HEK293 (cell line): ENCODE results near the gene LRBA.

ENCODE experiments used
- ATF2 ChIP-seq: fragments of 450-650 bp; formaldehyde crosslinking; IDR thresholded peaks from 2 replicates; pipeline ENCODE4 v1.5.1; 2016; ENCODE audit warnings: missing biosample characterization, missing genetic modification characterization, low read depth
- BCL11A ChIP-seq: fragments of 450-650 bp; formaldehyde crosslinking; IDR thresholded peaks from 2 replicates; pipeline ENCODE4 v1.5.1; 2016; ENCODE audit warnings: low read depth, missing biosample characterization, missing genetic modification characterization
- GLI2 ChIP-seq: fragments of 450-650 bp; formaldehyde crosslinking; IDR thresholded peaks from 2 replicates; pipeline ENCODE4; 2017; ENCODE audit warnings: missing biosample characterization, missing genetic modification characterization, low read depth, borderline replicate concordance
- GLIS2 ChIP-seq: fragments of 450-650 bp; formaldehyde crosslinking; IDR thresholded peaks from 2 replicates; pipeline ENCODE4 v1.5.1; 2016; ENCODE audit warnings: missing biosample characterization, missing genetic modification characterization
- HIC1 ChIP-seq: fragments of 450-650 bp; formaldehyde crosslinking; IDR thresholded peaks from 2 replicates; pipeline ENCODE4 v1.5.1; 2016; ENCODE audit warnings: missing biosample characterization, missing genetic modification characterization
- IKZF3 ChIP-seq: fragments of 450-650 bp; IDR thresholded peaks from 2 replicates; pipeline ENCODE4 v1.5.0; 2018; ENCODE audit warnings: missing biosample characterization, mild to moderate bottlenecking, missing genetic modification characterization, moderate library complexity
- KLF8 ChIP-seq: fragments of 450-650 bp; formaldehyde crosslinking; IDR thresholded peaks from 2 replicates; pipeline ENCODE4 v1.5.1; 2016; ENCODE audit warnings: missing biosample characterization, missing genetic modification characterization
- SP3 ChIP-seq: fragments of 450-650 bp; formaldehyde crosslinking; IDR thresholded peaks from 2 replicates; pipeline ENCODE4 v1.5.1; 2016; ENCODE audit warnings: missing biosample characterization, missing genetic modification characterization
- ZBTB6 ChIP-seq: fragments of 450-650 bp; formaldehyde crosslinking; IDR thresholded peaks from 2 replicates; pipeline ENCODE4 v1.5.1; 2017; ENCODE audit warnings: missing biosample characterization, missing genetic modification characterization
- ZEB2 ChIP-seq: fragments of 450-650 bp; formaldehyde crosslinking; IDR thresholded peaks from 2 replicates; pipeline ENCODE4 v1.5.1; 2016; ENCODE audit warnings: missing biosample characterization, missing genetic modification characterization
- ZFHX2 ChIP-seq: fragments of 450-650 bp; formaldehyde crosslinking; conservative IDR thresholded peaks from 2 replicates; pipeline ENCODE4 v1.5.1; 2016; ENCODE audit warnings: missing biosample characterization, missing genetic modification characterization
- ZFP37 ChIP-seq: fragments of 450-650 bp; formaldehyde crosslinking; IDR thresholded peaks from 2 replicates; pipeline ENCODE4 v1.5.1; 2016; ENCODE audit warnings: missing biosample characterization, missing genetic modification characterization
- ZNF121 ChIP-seq: fragments of 450-650 bp; formaldehyde crosslinking; IDR thresholded peaks from 2 replicates; pipeline ENCODE4 v1.5.1; 2016; ENCODE audit warnings: missing biosample characterization, missing genetic modification characterization
- ZNF266 ChIP-seq: fragments of 450-650 bp; formaldehyde crosslinking; IDR thresholded peaks from 2 replicates; pipeline ENCODE4 v1.5.1; 2016; ENCODE audit warnings: missing biosample characterization, missing genetic modification characterization, low read depth
- ZNF274 ChIP-seq, 2 experiments: fragments of 200-500 bp in 1 of 2; fragments of 450-650 bp in 1 of 2; sonication (Bioruptor generic) in 1 of 2; formaldehyde crosslinking in 1 of 2; IDR thresholded peaks; 2 replicates each; pipeline versions ENCODE4 v1.5.1 to v1.6.1; 2014 to 2016; ENCODE audit warnings: borderline replicate concordance in 1 of 2, inconsistent platforms in 1 of 2, low read length in 1 of 2, missing biosample characterization in 1 of 2, missing genetic modification characterization in 1 of 2
- ZNF350 ChIP-seq: fragments of 450-650 bp; formaldehyde crosslinking; IDR thresholded peaks from 2 replicates; pipeline ENCODE4 v1.5.0; 2017; ENCODE audit warnings: missing biosample characterization, mild to moderate bottlenecking, missing genetic modification characterization
- ZNF366 ChIP-seq: fragments of 450-650 bp; formaldehyde crosslinking; conservative IDR thresholded peaks from 2 replicates; pipeline ENCODE4 v1.5.1; 2016; ENCODE audit warnings: missing biosample characterization, missing genetic modification characterization
- ZNF433 ChIP-seq: fragments of 450-650 bp; formaldehyde crosslinking; IDR thresholded peaks from 2 replicates; pipeline ENCODE4 v1.5.1; 2016; ENCODE audit warnings: missing biosample characterization, missing genetic modification characterization, low read depth
- ZNF501 ChIP-seq: fragments of 450-650 bp; formaldehyde crosslinking; IDR thresholded peaks from 2 replicates; pipeline ENCODE4 v1.5.1; 2016; ENCODE audit warnings: missing biosample characterization, missing genetic modification characterization
- ZNF529 ChIP-seq: fragments of 450-650 bp; formaldehyde crosslinking; IDR thresholded peaks from 2 replicates; pipeline ENCODE4 v1.5.1; 2017; ENCODE audit warnings: missing genetic modification characterization, missing biosample characterization; ENCODE audit not compliant: insufficient replicate concordance
- ZNF629 ChIP-seq: fragments of 450-650 bp; formaldehyde crosslinking; IDR thresholded peaks from 2 replicates; pipeline ENCODE4 v1.5.1; 2017; ENCODE audit warnings: missing biosample characterization, missing genetic modification characterization
- ZNF664 ChIP-seq: fragments of 450-650 bp; formaldehyde crosslinking; IDR thresholded peaks from 2 replicates; pipeline ENCODE4 v1.5.1; 2016; ENCODE audit warnings: missing biosample characterization, missing genetic modification characterization
- ZNF791 ChIP-seq: fragments of 450-650 bp; formaldehyde crosslinking; IDR thresholded peaks from 2 replicates; pipeline ENCODE4 v1.5.1; 2016; ENCODE audit warnings: missing biosample characterization, missing genetic modification characterization
- TF ChIP-seq, protein P1 (sequence below): fragments of 450-650 bp; formaldehyde crosslinking; IDR thresholded peaks from 2 replicates; pipeline ENCODE4 v1.5.1; 2017; ENCODE audit warnings: missing biosample characterization, missing genetic modification characterization
- TF ChIP-seq, protein P2 (sequence below): fragments of 450-650 bp; formaldehyde crosslinking; IDR thresholded peaks from 2 replicates; pipeline ENCODE4 v1.5.1; 2016; ENCODE audit warnings: missing biosample characterization, missing genetic modification characterization
- TF ChIP-seq, protein P3 (sequence below): fragments of 450-650 bp; formaldehyde crosslinking; IDR thresholded peaks from 2 replicates; pipeline ENCODE4 v1.5.1; 2017; ENCODE audit warnings: missing biosample characterization, mild to moderate bottlenecking, missing genetic modification characterization, moderate library complexity
- TF ChIP-seq, protein P4 (sequence below): fragments of 450-650 bp; formaldehyde crosslinking; IDR thresholded peaks from 2 replicates; pipeline ENCODE4; 2016; ENCODE audit warnings: missing biosample characterization, missing genetic modification characterization

The LRBA gene

DNA sequence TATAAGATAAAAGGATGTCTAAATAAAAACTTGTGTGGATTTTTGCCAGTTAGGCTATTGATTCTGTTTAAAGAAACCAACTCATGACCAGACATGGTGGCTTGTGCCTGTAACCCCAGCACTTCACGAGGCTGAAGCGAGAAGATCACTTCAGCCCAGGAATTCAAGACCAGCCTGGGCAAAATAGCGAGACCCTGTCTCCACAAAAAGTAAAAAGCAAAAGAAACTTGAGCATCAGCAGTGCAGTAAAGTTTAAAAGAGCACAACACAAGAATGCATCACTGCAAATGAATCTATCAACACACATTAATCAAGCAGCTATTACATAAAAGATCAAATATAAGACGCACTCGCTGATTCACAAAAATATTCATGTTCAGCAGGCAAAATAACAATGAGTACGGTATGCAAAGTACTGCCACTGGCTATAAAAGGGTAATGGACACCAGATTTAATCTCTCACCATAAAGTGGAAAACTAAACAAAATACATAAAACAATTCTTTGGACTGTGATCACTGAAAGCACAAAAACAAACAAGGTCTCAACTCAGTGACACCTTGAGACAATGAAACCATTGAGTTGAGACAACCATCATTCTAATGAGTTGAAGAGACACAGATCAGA lies 41.3 kb downstream of the LRBA start (continued):
- TF ChIP-seq ZNF266 (tag by site-specific recombination): no peak
- peak; percentile 72; the same call in 1 of the 2 replicates for TF ChIP-seq ZNF501 (tag by site-specific recombination)
- TF ChIP-seq ZEB2 (tag by site-specific recombination): peak; percentile 56; the same call in 1 of the 2 replicates
- peak; percentile 82 for TF ChIP-seq GLI2 (tag by site-specific recombination)
- no peak for TF ChIP-seq ZNF274 (IDR thresholded peaks at IDR 0.05; ENCODE audit: low read length)
- no peak for TF ChIP-seq ZNF274 (tag by site-specific recombination; IDR thresholded peaks at IDR 0.05; ENCODE audit: borderline replicate concordance)
- TF ChIP-seq HIC1 (tag by site-specific recombination): peak; percentile 90
- peak; percentile 74 for TF ChIP-seq ZNF366 (tag by site-specific recombination)
- TF ChIP-seq, protein P1, sequence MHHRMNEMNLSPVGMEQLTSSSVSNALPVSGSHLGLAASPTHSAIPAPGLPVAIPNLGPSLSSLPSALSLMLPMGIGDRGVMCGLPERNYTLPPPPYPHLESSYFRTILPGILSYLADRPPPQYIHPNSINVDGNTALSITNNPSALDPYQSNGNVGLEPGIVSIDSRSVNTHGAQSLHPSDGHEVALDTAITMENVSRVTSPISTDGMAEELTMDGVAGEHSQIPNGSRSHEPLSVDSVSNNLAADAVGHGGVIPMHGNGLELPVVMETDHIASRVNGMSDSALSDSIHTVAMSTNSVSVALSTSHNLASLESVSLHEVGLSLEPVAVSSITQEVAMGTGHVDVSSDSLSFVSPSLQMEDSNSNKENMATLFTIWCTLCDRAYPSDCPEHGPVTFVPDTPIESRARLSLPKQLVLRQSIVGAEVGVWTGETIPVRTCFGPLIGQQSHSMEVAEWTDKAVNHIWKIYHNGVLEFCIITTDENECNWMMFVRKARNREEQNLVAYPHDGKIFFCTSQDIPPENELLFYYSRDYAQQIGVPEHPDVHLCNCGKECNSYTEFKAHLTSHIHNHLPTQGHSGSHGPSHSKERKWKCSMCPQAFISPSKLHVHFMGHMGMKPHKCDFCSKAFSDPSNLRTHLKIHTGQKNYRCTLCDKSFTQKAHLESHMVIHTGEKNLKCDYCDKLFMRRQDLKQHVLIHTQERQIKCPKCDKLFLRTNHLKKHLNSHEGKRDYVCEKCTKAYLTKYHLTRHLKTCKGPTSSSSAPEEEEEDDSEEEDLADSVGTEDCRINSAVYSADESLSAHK (tag by site-specific recombination): peak; percentile 91
- TF ChIP-seq SP3 (tag by site-specific recombination): no peak
- TF ChIP-seq, protein P2, sequence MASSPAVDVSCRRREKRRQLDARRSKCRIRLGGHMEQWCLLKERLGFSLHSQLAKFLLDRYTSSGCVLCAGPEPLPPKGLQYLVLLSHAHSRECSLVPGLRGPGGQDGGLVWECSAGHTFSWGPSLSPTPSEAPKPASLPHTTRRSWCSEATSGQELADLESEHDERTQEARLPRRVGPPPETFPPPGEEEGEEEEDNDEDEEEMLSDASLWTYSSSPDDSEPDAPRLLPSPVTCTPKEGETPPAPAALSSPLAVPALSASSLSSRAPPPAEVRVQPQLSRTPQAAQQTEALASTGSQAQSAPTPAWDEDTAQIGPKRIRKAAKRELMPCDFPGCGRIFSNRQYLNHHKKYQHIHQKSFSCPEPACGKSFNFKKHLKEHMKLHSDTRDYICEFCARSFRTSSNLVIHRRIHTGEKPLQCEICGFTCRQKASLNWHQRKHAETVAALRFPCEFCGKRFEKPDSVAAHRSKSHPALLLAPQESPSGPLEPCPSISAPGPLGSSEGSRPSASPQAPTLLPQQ (tag by site-specific recombination): peak; percentile 67
- no peak for TF ChIP-seq ZNF350 (tag by site-specific recombination)
- no peak for TF ChIP-seq GLIS2 (tag by site-specific recombination)
- TF ChIP-seq ZNF791 (tag by site-specific recombination): no peak
- no peak for TF ChIP-seq ZBTB6 (tag by site-specific recombination)
- TF ChIP-seq BCL11A (tag by site-specific recombination): peak; percentile 69
- peak; percentile 68 for TF ChIP-seq IKZF3 (tag by site-specific recombination)
- TF ChIP-seq, protein P3, sequence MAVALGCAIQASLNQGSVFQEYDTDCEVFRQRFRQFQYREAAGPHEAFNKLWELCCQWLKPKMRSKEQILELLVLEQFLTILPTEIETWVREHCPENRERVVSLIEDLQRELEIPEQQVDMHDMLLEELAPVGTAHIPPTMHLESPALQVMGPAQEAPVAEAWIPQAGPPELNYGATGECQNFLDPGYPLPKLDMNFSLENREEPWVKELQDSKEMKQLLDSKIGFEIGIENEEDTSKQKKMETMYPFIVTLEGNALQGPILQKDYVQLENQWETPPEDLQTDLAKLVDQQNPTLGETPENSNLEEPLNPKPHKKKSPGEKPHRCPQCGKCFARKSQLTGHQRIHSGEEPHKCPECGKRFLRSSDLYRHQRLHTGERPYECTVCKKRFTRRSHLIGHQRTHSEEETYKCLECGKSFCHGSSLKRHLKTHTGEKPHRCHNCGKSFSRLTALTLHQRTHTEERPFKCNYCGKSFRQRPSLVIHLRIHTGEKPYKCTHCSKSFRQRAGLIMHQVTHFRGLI (tag by site-specific recombination): 0 out of 2 replicates have a peak, but pooled peaks have one; percentile 14
- no peak for TF ChIP-seq ZFHX2 (tag by site-specific recombination)
- peak; percentile 79 for TF ChIP-seq ZNF629
- no peak for TF ChIP-seq ZFP37 (tag by site-specific recombination)
- TF ChIP-seq KLF8 (tag by site-specific recombination): peak; percentile 64; the same call in 1 of the 2 replicates
- peak; percentile 60 for TF ChIP-seq ZNF121 (tag by site-specific recombination)
- TF ChIP-seq ZNF433 (tag by site-specific recombination): no peak
- TF ChIP-seq ATF2 (tag by site-specific recombination): 0 out of 2 replicates have a peak, but pooled peaks have one; percentile 11
- TF ChIP-seq, protein P4, sequence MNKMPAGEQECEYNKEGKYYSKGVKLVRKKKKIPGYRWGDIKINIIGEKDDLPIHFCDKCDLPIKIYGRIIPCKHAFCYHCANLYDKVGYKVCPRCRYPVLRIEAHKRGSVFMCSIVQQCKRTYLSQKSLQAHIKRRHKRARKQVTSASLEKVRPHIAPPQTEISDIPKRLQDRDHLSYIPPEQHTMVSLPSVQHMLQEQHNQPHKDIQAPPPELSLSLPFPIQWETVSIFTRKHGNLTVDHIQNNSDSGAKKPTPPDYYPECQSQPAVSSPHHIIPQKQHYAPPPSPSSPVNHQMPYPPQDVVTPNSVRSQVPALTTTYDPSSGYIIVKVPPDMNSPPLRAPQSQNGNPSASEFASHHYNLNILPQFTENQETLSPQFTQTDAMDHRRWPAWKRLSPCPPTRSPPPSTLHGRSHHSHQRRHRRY (tag by site-specific recombination): no peak
- peak; percentile 78; the same call in 1 of the 2 replicates for TF ChIP-seq ZNF664
- no peak for TF ChIP-seq ZNF529 (tag by site-specific recombination)
